GM12878 (cell line): ENCODE measurements around the gene PYM1. TPM values are rescaled to one million over a fixed set of nuclear protein-coding genes. Genes with fewer than 3 reads are reported as not detected.

Experiments used
- ATAC-seq: fragments of 200-7000 bp; cut with Tn5 transposase; 3 replicates; pipeline ENCODE4 v1.9.1; 2020; ENCODE audit warnings: mild to moderate bottlenecking, moderate library complexity
- BruUV-seq: library from RNA; stranded (reverse); fragments of 400-500 nt; replicated peaks from 2 replicates; lab custom pipeline; 2021; lab: Mats Ljungman, UMichigan
- CTCF ChIA-PET: fragments of 300-600 bp; sonication (Branson Sonifier 250); formaldehyde crosslinking; extraction: SDS; loops from one replicate; lab custom pipeline; 2021; ENCODE audit warnings: inconsistent platforms; lab: Yijun Ruan, JAX
- POLR2A ChIA-PET: fragments of 350-600 bp; formaldehyde crosslinking; extraction: SDS; loops from one replicate; lab custom pipeline; 2021; ENCODE audit warnings: inconsistent platforms; lab: Charles Lee
- RAD21 ChIA-PET: fragments of 300-600 bp; sonication (Branson Sonifier 250); formaldehyde crosslinking; loops from one replicate; lab custom pipeline; 2023; ENCODE audit warnings: antibody characterized with exemption; ENCODE audit not compliant: unreplicated experiment; lab: Charles Lee
- SMC1A ChIA-PET: fragments of 300-600 bp; sonication (Branson Sonifier 250); formaldehyde crosslinking; loops from one replicate; lab custom pipeline; 2023; ENCODE audit not compliant: unreplicated experiment, uncharacterized antibody; lab: Charles Lee
- DNase-seq: peaks from one replicate; pipeline ENCODE4 v3.0.0-alpha.2; 2011; ENCODE audit warnings: low read depth, low spot score
- FAIRE-seq: peaks from 3 replicates; lab custom pipeline; 2011; peaks lifted over from hg19 to GRCh38; lab: Jason Lieb, UNC
- H2AFZ ChIP-seq: 2 replicates; pipeline ENCODE4 v1.6.0; 2011; ENCODE audit warnings: low read depth, low read length, control low read depth; ENCODE audit not compliant: control insufficient read depth
- H3K27ac ChIP-seq: 2 replicates; pipeline ENCODE4 v1.5.1; 2011; ENCODE audit warnings: control low read depth; ENCODE audit not compliant: control insufficient read depth, insufficient read depth
- H3K27me3 ChIP-seq, 2 experiments: replicated peaks in 1 of 2; 2 replicates each; pipeline versions ENCODE4 v1.6.0 to v1.6.1; 2011; ENCODE audit warnings: low read length in 1 of 2; ENCODE audit not compliant: control insufficient read depth in 2 of 2, insufficient read depth in 2 of 2
- H3K36me3 ChIP-seq, 2 experiments: 2 replicates each; pipeline ENCODE4 v1.5.1; 2011; ENCODE audit warnings: low read length in 1 of 2; ENCODE audit not compliant: control insufficient read depth in 2 of 2, insufficient read depth in 2 of 2
- H3K4me1 ChIP-seq: 2 replicates; pipeline ENCODE4 v1.6.1; 2011; ENCODE audit warnings: mild to moderate bottlenecking, low read length, moderate library complexity, mixed read lengths; ENCODE audit not compliant: control insufficient read depth, insufficient read depth
- H3K4me2 ChIP-seq: 2 replicates; pipeline ENCODE4 v1.6.0; 2011; ENCODE audit warnings: control low read depth; ENCODE audit not compliant: control insufficient read depth, insufficient read depth
- H3K4me3 ChIP-seq: fragments of 200-600 bp; sonication (generic); 2 replicates; pipeline ENCODE4 v1.5.1; 2016
- H3K79me2 ChIP-seq: 2 replicates; pipeline ENCODE4 v1.6.0; 2011; ENCODE audit warnings: low read length; ENCODE audit not compliant: control insufficient read depth, insufficient read depth
- H3K9ac ChIP-seq: 2 replicates; pipeline ENCODE4 v1.8.0; 2011; ENCODE audit warnings: low read length, control low read depth, mixed read lengths; ENCODE audit not compliant: control insufficient read depth, insufficient read depth
- H3K9me3 ChIP-seq: replicated peaks from 3 replicates; pipeline ENCODE4 v1.5.1; 2011; ENCODE audit warnings: mild to moderate bottlenecking, low read length; ENCODE audit not compliant: control insufficient read depth, insufficient read depth
- H4K20me1 ChIP-seq: 2 replicates; pipeline ENCODE4 v1.6.0; 2011; ENCODE audit not compliant: control insufficient read depth, insufficient read depth
- CHD2 ChIP-seq: IDR thresholded peaks from 2 replicates; pipeline ENCODE4 v1.6.1; 2011; ENCODE audit warnings: low read depth, low read length, improper control_type of control experiment, borderline replicate concordance
- GATAD2B ChIP-seq: fragments of 450-650 bp; conservative IDR thresholded peaks from 2 replicates; pipeline ENCODE4 v1.6.1; 2017; ENCODE audit warnings: low read depth, mild to moderate bottlenecking, moderate library complexity
- LARP7 ChIP-seq: fragments of 450-650 bp; IDR thresholded peaks from 2 replicates; pipeline ENCODE4 v1.6.1; 2017; ENCODE audit warnings: mild to moderate bottlenecking
- MTA2 ChIP-seq: fragments of 450-650 bp; IDR thresholded peaks from 2 replicates; pipeline ENCODE4 v1.6.1; 2016; ENCODE audit warnings: low read depth, mild to moderate bottlenecking, moderate library complexity
- POLR2AphosphoS5 ChIP-seq: IDR thresholded peaks from 2 replicates; pipeline ENCODE4 v1.6.1; 2011; ENCODE audit warnings: mild to moderate bottlenecking, low read length, inconsistent platforms
- RCOR1 ChIP-seq: conservative IDR thresholded peaks from 2 replicates; pipeline ENCODE4 v1.6.1; 2012; ENCODE audit warnings: low read depth, low read length, improper control_type of control experiment
- SMARCA5 ChIP-seq: fragments of 450-650 bp; IDR thresholded peaks from 2 replicates; pipeline ENCODE4 v1.6.1; 2017; ENCODE audit warnings: mild to moderate bottlenecking
- WGBS: methylation state at CpG from one replicate; pipeline ENCODE4 v1.1.6; 2016; ENCODE audit warnings: low lambda C conversion rate; ENCODE audit not compliant: insufficient replicate concordance, insufficient coverage; ENCODE audit errors: missing lambda C conversion rate; 5-methylcytosine and 5-hydroxymethylcytosine counted together
- in situ Hi-C: fragments of 300-500 bp; cut with MboI; formaldehyde crosslinking; loops from 9 replicates; pipeline ENCODE4 v1.14.3; 2018; ENCODE audit warnings: mixed read lengths
- intact Hi-C: fragments of 100-400 bp; cut with micrococcal nuclease; formaldehyde crosslinking; loops from one replicate; pipeline ENCODE4 v1.14.2; 2022; ENCODE audit not compliant: unreplicated experiment
- polyA plus RNA-seq, 11 experiments: library from polyadenylated mRNA; depleted of rRNA in 4 of 11; unstranded in 6 of 11; stranded (reverse) in 5 of 11; fragments of >200 nt; fragmentation: Nextera tagmentation in 4 of 11; fragmentation: Illumina TruSeq in 1 of 11; extraction: Ambion mirVana in 4 of 11; extraction: Trizol in 1 of 11; gene quantifications; 1 replicate in 1 of 11; 2 replicates in 10 of 11; pipeline versions ENCODE4 v1.2.1 to v1.2.3, GENCODE V29; 2011 to 2016; ENCODE audit warnings: inconsistent platforms in 2 of 11, missing spikeins in 2 of 11, low read depth in 1 of 11
- total RNA-seq, 4 experiments: library from RNA; depleted of rRNA in 3 of 4; stranded (reverse); fragments of >200 nt in 3 of 4; fragmentation: Illumina TruSeq in 1 of 4; extraction: Trizol in 1 of 4; gene quantifications; 2 replicates each; pipeline versions ENCODE4 v1.2.1 to v1.2.3, GENCODE V29; 2013 to 2021
- TF ChIP-seq, protein P1 (sequence below): IDR thresholded peaks from 2 replicates; pipeline ENCODE4 v1.6.1; 2012; ENCODE audit warnings: low read depth, low read length, improper control_type of control experiment
- TF ChIP-seq, protein P2 (sequence below): IDR thresholded peaks from 2 replicates; pipeline ENCODE4 v1.6.1; 2012; ENCODE audit warnings: improper control_type of control experiment, low read depth, low read length; ENCODE audit not compliant: insufficient replicate concordance
- TF ChIP-seq, protein P3 (sequence below): fragments of 450-650 bp; IDR thresholded peaks from 2 replicates; pipeline ENCODE4 v1.6.1; 2016; ENCODE audit warnings: mild to moderate bottlenecking, moderate library complexity, borderline replicate concordance
- TF ChIP-seq, protein P4 (sequence below): IDR thresholded peaks from 2 replicates; pipeline ENCODE4 v1.6.1; 2012; ENCODE audit warnings: low read depth, low read length, improper control_type of control experiment

Gene PYM1
- total and polyA plus RNA-seq, 10 of the 15 experiments (the other 5 are each of a cell fraction or from before 2014, with no cell fraction given) = 33.9 to 93.4 (median 55.8) TPM

DNA sequence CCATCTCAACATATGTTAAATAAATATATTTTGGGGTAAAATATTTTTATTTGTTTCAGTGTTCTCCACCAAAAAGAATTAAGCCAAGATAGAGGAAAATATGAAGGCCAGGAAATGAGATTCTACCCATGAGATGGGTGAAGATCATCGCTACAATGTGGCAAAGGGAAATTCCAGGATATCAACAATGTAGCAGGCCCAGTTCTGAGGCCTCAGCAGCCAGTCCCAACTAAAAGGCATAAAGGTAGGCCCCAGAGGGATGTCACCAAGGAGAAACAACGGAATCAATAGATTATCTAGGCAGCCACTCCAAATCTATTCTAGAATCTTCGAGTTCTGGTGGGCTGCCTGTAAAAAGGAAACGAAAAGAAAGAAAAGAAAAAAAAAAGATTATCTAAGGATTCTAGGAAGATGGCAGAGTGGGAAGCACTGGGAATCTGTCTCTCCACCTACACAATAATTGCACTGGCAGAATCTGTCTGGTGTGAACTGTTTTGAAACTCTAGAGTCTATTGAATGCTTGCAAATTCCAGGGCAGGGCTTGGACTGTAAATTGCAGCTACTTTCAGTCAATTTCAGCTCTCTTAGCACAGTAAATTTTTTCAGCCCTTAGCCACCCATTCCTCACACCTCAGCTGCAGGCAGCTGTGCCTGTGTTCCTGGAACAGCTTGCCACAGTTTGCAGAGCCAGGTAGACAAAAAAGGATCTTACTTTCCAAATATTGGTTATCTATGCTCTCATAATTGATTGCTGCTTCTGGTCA is 51.8 kb downstream of the PYM1 start:
- no peaks in the 10 kb centered on the region; the same call in none of the 3 replicates for H3K9me3 ChIP-seq
- WGBS = 48% methylated on average over 4 of the region's 4 CpGs
- no peak overlapping the region for H3K9ac ChIP-seq
- no peaks in the 10 kb centered on the region for H3K79me2 ChIP-seq
- no peaks in the 10 kb centered on the region for H3K36me3 ChIP-seq
- no peaks in the 10 kb centered on the region for H3K27me3 ChIP-seq
- H4K20me1 ChIP-seq = no peaks in the 10 kb centered on the region
- POLR2A ChIA-PET = no interaction called here
- no peak for FAIRE-seq
- no peak for ATAC-seq
- in situ Hi-C loops = no loop called here
- SMC1A ChIA-PET = no interaction called here
- no peak for DNase-seq
- BruUV-seq = no TSS peak
- H3K27ac ChIP-seq = no peak overlapping the region
- H3K4me3 ChIP-seq = no peak overlapping the region
- RAD21 ChIA-PET = no interaction called here
- CTCF ChIA-PET = no interaction called here
- H2AFZ ChIP-seq = no peak overlapping the region
- H3K4me1 ChIP-seq = no peaks in the 10 kb centered on the region
- intact Hi-C loops = no loop called here
- no peak overlapping the region for H3K4me2 ChIP-seq
- TF ChIP-seq SMARCA5 = no peak
- TF ChIP-seq, protein P1, sequence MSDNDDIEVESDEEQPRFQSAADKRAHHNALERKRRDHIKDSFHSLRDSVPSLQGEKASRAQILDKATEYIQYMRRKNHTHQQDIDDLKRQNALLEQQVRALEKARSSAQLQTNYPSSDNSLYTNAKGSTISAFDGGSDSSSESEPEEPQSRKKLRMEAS = no peak
- TF ChIP-seq, protein P2, sequence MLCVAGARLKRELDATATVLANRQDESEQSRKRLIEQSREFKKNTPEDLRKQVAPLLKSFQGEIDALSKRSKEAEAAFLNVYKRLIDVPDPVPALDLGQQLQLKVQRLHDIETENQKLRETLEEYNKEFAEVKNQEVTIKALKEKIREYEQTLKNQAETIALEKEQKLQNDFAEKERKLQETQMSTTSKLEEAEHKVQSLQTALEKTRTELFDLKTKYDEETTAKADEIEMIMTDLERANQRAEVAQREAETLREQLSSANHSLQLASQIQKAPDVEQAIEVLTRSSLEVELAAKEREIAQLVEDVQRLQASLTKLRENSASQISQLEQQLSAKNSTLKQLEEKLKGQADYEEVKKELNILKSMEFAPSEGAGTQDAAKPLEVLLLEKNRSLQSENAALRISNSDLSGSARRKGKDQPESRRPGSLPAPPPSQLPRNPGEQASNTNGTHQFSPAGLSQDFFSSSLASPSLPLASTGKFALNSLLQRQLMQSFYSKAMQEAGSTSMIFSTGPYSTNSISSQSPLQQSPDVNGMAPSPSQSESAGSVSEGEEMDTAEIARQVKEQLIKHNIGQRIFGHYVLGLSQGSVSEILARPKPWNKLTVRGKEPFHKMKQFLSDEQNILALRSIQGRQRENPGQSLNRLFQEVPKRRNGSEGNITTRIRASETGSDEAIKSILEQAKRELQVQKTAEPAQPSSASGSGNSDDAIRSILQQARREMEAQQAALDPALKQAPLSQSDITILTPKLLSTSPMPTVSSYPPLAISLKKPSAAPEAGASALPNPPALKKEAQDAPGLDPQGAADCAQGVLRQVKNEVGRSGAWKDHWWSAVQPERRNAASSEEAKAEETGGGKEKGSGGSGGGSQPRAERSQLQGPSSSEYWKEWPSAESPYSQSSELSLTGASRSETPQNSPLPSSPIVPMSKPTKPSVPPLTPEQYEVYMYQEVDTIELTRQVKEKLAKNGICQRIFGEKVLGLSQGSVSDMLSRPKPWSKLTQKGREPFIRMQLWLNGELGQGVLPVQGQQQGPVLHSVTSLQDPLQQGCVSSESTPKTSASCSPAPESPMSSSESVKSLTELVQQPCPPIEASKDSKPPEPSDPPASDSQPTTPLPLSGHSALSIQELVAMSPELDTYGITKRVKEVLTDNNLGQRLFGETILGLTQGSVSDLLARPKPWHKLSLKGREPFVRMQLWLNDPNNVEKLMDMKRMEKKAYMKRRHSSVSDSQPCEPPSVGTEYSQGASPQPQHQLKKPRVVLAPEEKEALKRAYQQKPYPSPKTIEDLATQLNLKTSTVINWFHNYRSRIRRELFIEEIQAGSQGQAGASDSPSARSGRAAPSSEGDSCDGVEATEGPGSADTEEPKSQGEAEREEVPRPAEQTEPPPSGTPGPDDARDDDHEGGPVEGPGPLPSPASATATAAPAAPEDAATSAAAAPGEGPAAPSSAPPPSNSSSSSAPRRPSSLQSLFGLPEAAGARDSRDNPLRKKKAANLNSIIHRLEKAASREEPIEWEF = no peak
- no peak for TF ChIP-seq POLR2AphosphoS5
- no peak for TF ChIP-seq MTA2
- TF ChIP-seq LARP7 = no peak
- no peak for TF ChIP-seq CHD2
- TF ChIP-seq RCOR1 = no peak
- TF ChIP-seq, protein P3, sequence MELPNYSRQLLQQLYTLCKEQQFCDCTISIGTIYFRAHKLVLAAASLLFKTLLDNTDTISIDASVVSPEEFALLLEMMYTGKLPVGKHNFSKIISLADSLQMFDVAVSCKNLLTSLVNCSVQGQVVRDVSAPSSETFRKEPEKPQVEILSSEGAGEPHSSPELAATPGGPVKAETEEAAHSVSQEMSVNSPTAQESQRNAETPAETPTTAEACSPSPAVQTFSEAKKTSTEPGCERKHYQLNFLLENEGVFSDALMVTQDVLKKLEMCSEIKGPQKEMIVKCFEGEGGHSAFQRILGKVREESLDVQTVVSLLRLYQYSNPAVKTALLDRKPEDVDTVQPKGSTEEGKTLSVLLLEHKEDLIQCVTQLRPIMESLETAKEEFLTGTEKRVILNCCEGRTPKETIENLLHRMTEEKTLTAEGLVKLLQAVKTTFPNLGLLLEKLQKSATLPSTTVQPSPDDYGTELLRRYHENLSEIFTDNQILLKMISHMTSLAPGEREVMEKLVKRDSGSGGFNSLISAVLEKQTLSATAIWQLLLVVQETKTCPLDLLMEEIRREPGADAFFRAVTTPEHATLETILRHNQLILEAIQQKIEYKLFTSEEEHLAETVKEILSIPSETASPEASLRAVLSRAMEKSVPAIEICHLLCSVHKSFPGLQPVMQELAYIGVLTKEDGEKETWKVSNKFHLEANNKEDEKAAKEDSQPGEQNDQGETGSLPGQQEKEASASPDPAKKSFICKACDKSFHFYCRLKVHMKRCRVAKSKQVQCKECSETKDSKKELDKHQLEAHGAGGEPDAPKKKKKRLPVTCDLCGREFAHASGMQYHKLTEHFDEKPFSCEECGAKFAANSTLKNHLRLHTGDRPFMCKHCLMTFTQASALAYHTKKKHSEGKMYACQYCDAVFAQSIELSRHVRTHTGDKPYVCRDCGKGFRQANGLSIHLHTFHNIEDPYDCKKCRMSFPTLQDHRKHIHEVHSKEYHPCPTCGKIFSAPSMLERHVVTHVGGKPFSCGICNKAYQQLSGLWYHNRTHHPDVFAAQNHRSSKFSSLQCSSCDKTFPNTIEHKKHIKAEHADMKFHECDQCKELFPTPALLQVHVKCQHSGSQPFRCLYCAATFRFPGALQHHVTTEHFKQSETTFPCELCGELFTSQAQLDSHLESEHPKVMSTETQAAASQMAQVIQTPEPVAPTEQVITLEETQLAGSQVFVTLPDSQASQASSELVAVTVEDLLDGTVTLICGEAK = no peak
- TF ChIP-seq, protein P4, sequence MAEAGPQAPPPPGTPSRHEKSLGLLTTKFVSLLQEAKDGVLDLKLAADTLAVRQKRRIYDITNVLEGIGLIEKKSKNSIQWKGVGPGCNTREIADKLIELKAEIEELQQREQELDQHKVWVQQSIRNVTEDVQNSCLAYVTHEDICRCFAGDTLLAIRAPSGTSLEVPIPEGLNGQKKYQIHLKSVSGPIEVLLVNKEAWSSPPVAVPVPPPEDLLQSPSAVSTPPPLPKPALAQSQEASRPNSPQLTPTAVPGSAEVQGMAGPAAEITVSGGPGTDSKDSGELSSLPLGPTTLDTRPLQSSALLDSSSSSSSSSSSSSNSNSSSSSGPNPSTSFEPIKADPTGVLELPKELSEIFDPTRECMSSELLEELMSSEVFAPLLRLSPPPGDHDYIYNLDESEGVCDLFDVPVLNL = no peak
- no peak for TF ChIP-seq GATAD2B
